SW 1271 (cell line): ENCODE results near the gene PEMT.
"Not testable (repeated sequence)": the region's sequence is repeated elsewhere in the genome, so short reads cannot be mapped to it uniquely, and the experiment has no call there.

Source experiments
- DNase-seq, 2 experiments: peaks; one replicate each; lab custom pipeline; 2025; lab: John Stamatoyannopoulos, UW

Gene PEMT, protein sequence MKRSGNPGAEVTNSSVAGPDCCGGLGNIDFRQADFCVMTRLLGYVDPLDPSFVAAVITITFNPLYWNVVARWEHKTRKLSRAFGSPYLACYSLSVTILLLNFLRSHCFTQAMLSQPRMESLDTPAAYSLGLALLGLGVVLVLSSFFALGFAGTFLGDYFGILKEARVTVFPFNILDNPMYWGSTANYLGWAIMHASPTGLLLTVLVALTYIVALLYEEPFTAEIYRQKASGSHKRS

DNA sequence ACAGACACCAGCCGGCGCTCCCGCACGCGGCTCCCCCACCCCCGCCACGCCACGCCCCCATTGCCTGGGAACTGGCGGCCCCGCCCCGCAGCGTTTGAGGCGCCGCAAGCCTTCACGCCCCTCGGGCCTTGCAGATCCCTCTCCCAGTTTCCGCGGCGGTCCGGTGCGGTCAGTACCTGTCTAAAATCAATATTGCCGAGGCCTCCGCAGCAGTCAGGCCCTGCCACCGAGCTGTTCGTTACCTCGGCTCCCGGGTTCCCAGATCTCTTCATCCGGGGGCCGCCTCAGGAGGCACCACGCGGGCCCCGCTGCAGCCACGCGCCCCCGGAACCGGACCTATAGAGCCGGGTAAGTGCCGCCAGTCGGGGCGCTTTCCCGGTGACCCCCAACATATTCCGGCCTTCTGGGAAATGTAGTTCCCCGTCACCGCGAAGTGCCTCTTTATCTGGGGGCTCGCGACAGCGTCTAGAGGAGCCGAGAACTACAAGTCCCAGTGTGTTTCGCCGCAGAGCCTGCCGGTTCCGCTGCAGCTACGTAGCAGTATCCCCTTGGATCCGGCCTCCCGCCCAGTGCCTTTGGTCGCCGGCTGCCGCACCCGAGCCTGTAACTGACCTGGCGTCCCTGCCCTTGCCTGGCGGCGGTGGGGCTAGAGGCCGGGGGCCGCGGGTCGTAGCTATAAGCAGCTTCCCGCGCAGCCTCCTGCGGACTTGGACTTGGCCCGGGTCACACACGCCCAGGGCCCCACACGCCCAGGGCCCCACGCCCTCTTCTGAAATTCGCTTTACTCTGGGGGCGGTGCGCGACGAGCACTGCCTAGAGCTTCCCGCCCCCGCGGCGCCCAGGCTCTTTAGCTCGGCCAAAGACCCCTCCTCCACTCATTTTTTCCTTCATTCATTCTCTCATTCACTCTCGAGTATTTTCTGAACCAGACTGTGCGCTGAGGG lies at the start of gene PEMT:
Gene PEMT, minus strand, starts transcription at position 354 of the 944 bp plus-strand sequence. Its CDS starts 82 bp downstream, at position 272.
- DNase-seq = peak; percentile 99 to 100

DNA sequence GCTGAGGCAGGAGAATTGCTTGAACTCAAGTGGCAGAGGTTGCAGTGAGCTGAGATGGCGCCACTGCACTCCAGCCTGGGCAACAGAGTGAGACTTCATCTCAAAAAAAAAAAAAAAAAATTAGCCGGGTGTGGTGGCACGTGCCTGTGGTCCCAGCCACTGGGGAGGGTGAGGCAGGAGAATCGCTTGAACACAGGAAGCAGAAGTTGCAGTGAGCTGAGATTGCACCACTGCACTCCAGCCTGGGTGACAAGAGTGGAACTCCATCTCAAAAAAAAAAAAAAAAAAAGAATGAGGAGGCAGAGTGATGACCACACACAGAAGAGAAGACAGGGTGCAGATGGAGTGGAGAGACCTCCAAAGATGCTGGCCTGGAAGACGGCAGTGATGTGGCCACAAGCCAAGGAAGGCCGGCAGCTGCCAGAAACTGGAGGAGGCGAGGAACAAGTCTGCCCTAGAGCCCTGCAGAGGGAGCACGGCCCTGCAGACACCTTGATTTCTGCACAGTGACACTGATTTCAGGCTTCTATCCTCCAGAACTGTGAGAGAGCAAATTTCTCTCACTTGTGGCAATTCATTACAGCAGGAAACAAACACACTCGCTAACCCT lies 48.3 kb upstream of the PEMT start:
- DNase-seq = not testable (repeated sequence)

- no peak for DNase-seq
Observed at GRCh38 chr17:17638467-17638866, 47.0 kb upstream of the PEMT start.

GRCh38 chr17:17636272-17636885 lies 44.9 kb upstream of the PEMT start:
- no peak for DNase-seq

DNA sequence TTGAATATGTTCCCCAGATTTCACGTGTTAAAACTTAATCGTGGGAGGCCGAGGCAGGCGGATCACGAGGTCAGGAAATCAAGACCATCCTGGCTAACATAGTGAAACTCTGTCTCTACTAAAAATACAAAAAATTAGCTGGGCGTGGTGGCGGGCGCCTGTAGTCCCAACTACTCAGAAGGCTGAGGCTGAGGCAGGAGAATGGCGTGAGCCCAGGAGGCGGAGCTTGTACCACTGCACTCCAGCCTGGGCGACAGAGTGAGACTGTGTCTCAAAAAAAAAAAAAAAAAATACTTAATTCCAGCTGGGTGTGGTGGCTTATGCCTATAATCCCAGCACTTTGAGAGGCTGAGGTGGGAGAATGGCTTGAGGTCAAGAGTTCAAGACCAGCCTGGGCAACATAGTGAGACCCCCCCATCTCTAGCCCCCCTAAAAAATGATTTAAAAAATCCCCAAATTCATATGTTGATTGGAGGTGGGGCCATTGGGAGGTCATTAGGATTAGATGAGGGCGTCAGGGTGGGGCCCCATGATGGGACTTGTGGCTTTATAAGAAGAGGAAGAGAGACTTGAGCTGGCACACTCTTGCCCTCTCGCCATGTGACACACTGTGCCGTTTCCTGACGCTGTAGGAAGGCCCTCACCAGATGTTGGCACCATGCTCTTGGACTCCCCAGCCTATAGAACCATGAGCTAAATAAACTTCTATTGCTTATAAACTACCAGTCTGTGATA lies 44.2 kb upstream of the PEMT start:
- not testable (repeated sequence) for DNase-seq

DNA sequence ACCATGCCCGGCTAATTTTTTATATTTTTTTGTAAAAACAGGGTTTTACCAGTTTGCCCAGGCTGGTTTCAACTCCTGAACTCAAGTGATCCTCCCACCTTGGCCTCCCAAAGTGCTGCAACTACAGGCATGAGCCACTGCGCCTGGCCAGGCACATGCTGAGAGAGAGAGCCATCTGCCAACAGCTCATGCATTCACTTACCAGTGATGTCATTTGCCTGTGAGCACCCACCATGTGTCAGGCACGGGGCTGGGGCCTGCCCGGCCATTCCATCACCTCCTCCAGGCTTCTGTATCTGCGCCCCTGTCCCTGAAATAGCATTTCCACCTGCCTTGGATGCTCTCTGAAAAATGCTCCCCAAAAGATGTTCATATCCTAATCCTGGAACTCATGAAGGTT lies 43.6 kb upstream of the PEMT start:
- DNase-seq = no peak

- DNase-seq = no peak
Observed at GRCh38 chr17:17633310-17633709, 41.8 kb upstream of the PEMT start.

- not testable (repeated sequence) for DNase-seq
Observed at GRCh38 chr17:17632690-17633089, 41.2 kb upstream of the PEMT start.

- DNase-seq = no peak
Observed at GRCh38 chr17:17628388-17629008, 37.0 kb upstream of the PEMT start.

- DNase-seq = no peak
Observed at GRCh38 chr17:17626840-17627239, 35.3 kb upstream of the PEMT start.

GRCh38 chr17:17626151-17626805 lies 34.8 kb upstream of the PEMT start:
- no peak for DNase-seq

DNA sequence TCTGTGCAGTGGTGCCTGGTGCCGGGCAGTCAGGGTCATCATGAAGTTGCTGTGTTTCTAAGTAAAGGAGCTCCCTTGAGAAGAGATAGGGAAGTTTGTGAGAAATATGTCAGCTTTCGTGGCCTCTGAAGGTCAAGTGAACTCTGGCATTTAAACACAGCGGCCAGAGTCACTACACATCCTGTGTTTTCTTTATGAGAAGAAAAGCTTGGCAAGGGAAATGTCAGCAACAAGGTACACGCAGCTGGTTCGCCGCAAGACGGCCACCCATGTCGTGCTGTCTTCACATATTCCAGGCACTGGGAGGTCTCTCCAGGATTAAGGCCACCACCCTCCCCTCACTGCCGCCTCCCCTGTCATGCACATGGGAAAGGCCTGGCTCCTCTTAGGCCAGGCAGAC lies 33.2 kb upstream of the PEMT start:
- DNase-seq = no peak

- DNase-seq = no peak
Observed at GRCh38 chr17:17623904-17624303, 32.4 kb upstream of the PEMT start.

DNA sequence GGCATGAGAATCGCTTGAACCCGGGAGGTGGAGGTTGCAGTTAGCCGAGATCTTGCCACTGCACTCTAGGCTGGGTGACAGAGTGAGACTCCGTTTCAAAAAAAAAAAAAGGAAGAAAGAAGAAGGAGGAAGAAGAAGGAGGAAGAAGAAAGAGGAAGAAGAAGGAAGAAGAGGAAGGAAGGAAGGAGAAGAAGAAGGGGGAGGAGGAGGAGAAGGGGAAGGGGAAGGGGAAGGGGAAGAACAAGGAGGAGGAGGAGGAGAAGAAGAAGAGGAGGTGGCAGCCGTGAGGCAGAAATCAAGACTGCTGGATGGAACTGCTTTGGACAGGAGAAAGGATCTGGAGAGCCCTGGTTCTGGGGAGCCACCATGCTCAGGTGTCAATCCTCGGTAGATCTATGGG lies 29.7 kb upstream of the PEMT start:
- DNase-seq = no peak

GRCh38 chr17:17613708-17614114 lies 22.2 kb upstream of the PEMT start:
- DNase-seq = peak; percentile 52 to 87

DNA sequence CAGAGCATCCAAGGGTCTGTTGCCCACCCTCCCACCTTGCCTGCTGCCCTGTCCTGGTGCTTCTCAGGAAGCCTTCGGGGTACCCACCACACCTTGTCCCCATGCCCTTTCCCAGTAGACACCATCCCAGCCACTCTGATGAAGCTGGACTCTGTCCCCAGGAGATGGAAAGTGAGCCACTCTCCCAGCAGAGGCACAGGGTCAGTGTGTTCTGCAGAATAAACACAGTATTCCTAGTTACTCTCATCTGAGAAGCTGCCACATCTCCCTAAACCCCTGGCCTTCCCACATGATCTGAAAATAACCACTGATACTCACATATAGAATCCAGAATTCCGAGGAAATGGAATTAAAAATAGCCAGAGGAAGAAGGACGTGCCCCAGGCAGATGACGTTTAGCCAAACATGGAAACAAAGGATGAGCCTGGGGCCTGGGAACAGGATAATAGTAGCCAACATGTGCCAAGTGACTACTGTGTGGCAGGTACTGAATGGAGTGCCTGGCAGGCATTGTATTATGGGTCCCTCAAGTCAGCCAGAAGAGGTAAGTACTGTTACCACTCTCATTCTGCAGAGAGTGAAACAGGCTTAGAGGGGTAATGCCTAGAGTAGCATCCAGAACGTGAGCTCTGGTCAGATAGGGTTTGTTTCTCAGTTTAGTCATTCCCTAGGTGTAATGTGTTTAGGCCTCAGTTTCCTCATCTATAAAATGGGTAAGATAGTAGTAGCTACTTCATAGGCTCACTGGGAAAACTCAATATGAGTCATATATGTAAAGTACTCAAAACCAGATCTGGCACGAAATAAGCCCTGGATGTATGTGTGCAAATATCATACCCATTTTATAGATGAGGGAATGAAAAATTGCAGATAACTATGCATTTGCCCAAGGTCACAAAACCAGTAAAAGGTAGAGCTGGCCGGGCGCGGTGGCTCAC lies 20.8 kb upstream of the PEMT start:
- DNase-seq = no peak

- DNase-seq = peak in 1 of 2 experiments; percentile 27
Observed at GRCh38 chr17:17609121-17609520, 17.6 kb upstream of the PEMT start.

- no peak for DNase-seq
Observed at GRCh38 chr17:17606416-17607000, 15.0 kb upstream of the PEMT start.

DNA sequence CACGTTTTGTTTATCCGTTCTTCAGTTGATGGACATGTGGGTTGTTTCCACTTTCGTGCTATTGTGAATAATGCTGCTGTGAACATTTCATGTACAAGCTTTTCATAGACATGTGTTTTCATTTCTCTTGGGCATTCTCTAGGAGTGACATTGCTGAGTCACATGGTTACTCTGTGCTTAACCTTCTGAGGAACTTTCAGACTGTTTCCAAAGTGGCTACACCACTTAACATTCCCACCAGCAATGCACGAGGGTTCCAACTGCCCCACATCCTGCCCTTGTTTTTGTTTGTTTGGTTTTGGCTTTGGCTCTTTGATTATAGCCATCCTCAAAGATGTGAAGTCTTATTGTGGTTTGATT lies 14.2 kb upstream of the PEMT start:
- no peak for DNase-seq
